Fibroblast of lung (primary cell): Measurements from ENCODE around the gene COMTD1.

ENCODE experiments used
- EZH2 ChIP-seq: IDR thresholded peaks from 2 replicates; pipeline ENCODE4 v1.5.1; 2012; ENCODE audit warnings: low read length, control low read depth, mild to moderate bottlenecking; ENCODE audit errors: missing control alignments
- TF ChIP-seq, protein P1 (sequence below), 2 donors: IDR thresholded peaks in 1 of 2; conservative IDR thresholded peaks in 1 of 2; 1 replicate in 1 of 2; 2 replicates in 1 of 2; pipeline ENCODE4 v1.5.1; 2011 to 2012; ENCODE audit warnings: low read length in 2 of 2, control low read depth in 1 of 2, inconsistent platforms in 1 of 2, low read depth in 1 of 2, mild to moderate bottlenecking in 1 of 2

DNA sequence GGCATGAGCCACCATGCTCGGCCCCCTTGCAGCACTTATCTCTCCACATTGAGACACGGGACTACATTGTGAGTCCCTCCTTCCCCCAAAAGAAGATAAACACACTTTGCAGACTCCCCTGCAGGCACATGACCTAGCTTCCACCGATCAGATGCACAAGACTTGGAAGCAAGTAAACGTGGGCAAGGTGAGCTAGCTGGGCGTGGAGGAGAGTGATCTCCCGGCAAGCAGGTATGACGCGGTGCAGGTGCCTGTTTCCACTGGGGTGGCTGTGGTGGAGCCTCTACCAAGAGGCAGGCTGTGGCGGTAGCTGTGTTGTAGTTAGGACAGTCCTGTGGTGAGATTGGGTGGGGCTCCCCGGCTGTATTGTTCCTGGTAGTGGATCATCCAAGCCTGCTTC lies 7.7 kb upstream of the COMTD1 start:
- TF ChIP-seq, protein P1, sequence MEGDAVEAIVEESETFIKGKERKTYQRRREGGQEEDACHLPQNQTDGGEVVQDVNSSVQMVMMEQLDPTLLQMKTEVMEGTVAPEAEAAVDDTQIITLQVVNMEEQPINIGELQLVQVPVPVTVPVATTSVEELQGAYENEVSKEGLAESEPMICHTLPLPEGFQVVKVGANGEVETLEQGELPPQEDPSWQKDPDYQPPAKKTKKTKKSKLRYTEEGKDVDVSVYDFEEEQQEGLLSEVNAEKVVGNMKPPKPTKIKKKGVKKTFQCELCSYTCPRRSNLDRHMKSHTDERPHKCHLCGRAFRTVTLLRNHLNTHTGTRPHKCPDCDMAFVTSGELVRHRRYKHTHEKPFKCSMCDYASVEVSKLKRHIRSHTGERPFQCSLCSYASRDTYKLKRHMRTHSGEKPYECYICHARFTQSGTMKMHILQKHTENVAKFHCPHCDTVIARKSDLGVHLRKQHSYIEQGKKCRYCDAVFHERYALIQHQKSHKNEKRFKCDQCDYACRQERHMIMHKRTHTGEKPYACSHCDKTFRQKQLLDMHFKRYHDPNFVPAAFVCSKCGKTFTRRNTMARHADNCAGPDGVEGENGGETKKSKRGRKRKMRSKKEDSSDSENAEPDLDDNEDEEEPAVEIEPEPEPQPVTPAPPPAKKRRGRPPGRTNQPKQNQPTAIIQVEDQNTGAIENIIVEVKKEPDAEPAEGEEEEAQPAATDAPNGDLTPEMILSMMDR (conservative IDR thresholded peaks at IDR 0.05 in 1 of 2, IDR thresholded peaks at IDR 0.05 in 1 of 2; ENCODE audit: low read depth in 1 of 2, low read length in 2 of 2) = no peak
- no peak for TF ChIP-seq EZH2
